GM21723 (cell line): ENCODE measurements around the gene ANXA7.
"Not testable (repeated sequence)": the region's sequence is repeated elsewhere in the genome, so short reads cannot be mapped to it uniquely, and the experiment has no call there.

Experiments used
- ATAC-seq: cut with Tn5 transposase; IDR thresholded peaks from one replicate; pipeline ENCODE4 v1.9.1; 2021; ENCODE audit warnings: mild to moderate bottlenecking, moderate library complexity; ENCODE audit not compliant: unreplicated experiment

ANXA7 gene

GRCh38 chr10:73408978-73409521 is 4.8 kb downstream of the ANXA7 start:
- ATAC-seq = no peak

DNA sequence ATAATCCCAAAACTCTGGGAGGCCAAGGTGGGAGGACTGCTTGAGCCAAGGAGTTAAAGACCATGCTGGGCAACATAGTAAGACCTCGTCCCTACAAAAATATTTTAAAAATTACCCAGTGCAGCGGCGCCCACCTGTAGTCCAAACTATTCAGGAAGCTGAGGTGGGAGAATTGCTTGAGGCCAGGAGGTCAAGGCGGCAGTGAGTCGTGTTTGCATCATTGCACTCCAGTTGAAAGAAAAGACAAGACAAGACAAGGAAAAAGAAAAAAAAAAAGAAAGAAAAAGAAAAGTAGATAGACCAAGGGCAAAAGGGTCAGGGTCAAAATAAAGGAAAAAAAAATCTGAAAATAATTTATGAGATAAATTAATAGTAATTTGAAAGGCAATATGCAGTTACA is 5.8 kb downstream of the ANXA7 start:
- no peak for ATAC-seq

- no peak for ATAC-seq
Measured at GRCh38 chr10:73407495-73407894, 6.4 kb downstream of the ANXA7 start.

DNA sequence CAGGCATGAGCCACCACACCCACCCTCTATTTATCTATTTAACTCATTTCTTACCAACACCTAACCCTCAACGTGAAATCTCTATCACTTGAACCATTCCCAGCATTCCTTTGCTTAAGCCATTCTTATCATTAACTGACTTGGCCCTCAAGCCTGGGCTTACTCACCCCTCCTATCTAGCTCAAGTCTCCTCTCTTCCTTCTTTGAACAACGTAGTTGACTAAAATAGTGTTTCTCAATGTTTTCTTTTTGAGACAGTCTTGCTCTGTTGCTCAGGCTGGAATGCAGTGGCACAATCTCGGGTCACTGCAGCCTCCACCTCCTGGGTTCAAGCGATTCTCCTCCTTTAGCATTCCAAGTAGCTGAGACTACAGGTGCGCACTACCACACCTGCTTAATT is 7.0 kb downstream of the ANXA7 start:
- ATAC-seq = no peak

DNA sequence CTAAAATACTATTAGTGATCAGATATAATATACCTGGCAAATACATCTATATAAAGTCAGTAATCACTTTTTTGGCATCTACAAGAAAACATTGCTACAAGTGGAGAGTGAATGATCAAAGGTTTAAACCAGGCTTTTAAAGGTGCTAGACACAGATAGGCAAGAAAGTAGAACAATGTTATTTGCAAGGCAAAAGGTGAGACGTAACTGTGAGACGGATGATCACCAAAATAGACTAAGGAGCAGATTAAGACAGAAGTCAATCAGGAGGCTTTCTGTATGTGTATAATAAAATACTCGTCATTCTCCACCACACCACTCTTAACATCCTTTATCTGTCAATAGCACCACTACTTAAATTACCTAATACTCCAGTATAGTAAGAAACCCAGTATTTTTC is 8.3 kb downstream of the ANXA7 start:
- no peak for ATAC-seq

- ATAC-seq = no peak
Measured at GRCh38 chr10:73404690-73405089, 9.2 kb downstream of the ANXA7 start.

GRCh38 chr10:73401636-73402035 is 12.2 kb downstream of the ANXA7 start:
- ATAC-seq = no peak

DNA sequence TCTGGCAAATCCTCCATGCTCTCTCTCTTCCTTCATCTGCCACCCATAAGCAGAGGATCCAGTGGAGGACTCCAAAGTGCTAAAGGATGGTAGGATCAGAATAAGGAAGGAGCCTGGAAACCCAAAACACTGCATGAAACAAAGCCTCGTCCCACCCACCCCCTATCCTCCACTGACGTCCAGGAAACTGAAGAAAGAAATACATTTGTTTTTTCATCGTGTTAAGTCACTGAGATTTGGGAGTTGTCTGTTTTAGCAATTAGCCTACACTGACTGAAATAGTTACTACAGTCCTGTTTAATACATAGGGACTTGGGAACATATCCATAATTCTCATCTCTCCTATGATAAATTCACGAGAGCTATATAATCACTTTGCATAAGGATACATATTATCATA is 14.8 kb downstream of the ANXA7 start:
- ATAC-seq = no peak

DNA sequence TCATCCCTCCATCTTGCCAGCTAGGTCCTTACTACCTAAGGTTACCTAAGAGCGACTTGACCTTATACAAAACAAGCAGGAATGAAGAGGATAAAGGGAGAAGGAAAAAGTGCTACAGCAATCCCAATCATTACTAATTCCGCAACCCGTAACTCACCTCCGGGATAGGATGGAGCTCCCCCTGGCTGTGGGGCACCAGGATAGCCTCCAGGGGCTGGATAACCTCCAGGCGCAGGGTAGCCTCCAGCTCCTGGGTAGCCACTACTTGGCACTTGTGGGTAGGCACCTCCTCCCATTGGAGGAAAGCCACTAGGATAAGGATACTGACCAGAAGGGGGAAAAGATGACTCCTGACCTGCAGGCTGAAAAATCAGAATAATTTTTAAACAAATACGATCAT is 15.8 kb downstream of the ANXA7 start:
- ATAC-seq = no peak

- not testable (repeated sequence) for ATAC-seq
Measured at GRCh38 chr10:73394325-73394724, 19.5 kb downstream of the ANXA7 start.

- ATAC-seq = no peak
Measured at GRCh38 chr10:73388228-73388627, 25.6 kb downstream of the ANXA7 start.

- no peak for ATAC-seq
Measured at GRCh38 chr10:73386583-73386982, 27.3 kb downstream of the ANXA7 start.

GRCh38 chr10:73379064-73379748 is 34.7 kb downstream of the ANXA7 start:
- no peak for ATAC-seq

GRCh38 chr10:73376679-73377078 is 37.2 kb downstream of the ANXA7 start:
- no peak for ATAC-seq

- no peak for ATAC-seq
Measured at GRCh38 chr10:73368238-73368637, 45.6 kb downstream of the ANXA7 start.

GRCh38 chr10:73366381-73367298 is 47.2 kb downstream of the ANXA7 start:
- ATAC-seq = no peak

GRCh38 chr10:73364964-73365363 is 48.9 kb downstream of the ANXA7 start:
- no peak for ATAC-seq

- ATAC-seq = no peak
Measured at GRCh38 chr10:73359492-73359891, 54.4 kb downstream of the ANXA7 start.

DNA sequence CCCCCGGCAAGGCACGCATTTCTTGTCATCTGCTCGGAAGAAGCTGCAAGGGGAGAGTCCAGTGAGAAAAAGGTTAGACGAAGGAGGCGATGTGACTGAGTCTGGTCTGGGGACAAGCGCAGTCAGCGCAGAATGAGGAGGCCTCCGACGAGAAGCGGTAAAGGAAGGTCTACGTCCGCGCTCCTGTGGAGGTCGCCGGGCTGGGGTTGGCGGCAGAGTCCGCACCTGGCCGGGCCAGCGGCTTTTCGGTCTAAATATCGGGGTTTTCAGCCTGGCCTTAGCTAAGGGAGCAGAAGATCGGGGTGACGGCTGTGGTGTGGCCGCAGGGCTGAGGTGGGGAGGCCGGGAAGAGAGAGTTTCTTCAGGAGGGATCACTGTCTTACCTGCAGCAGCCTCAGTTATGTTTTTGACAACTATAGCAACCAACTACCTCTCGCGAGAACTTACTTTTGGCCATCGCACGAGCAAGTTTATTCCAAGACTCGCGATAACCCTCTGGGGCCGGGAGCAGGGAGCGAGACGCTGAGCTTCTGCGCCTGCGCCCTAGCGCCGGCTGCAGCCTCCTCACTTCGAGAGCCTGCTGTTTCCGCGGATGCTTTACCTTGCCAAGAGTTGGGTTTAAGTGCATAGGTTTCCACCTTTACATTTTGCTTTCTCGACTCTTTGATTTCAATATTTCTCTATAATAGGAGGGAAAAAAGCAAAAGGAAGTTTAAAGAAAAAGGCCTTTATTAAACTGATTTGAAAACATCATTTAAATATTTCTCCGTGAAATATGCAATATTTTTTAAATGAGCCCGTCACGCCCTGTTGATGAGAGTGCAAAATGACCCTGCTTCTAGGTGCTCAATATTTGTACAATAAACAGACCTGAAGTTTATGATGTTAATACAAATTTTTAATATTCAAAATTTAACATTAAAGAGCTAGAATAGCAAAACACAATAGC is 55.3 kb downstream of the ANXA7 start, which contains the start of gene CFAP70:
Gene CFAP70, minus strand, starts transcription at position 534 of the 949 bp plus-strand sequence. CDS start 4,068 bp downstream, outside the sequence.
- ATAC-seq = peak; percentile 91

GRCh38 chr10:73357821-73358220 is 56.0 kb downstream of the ANXA7 start:
- ATAC-seq = no peak

DNA sequence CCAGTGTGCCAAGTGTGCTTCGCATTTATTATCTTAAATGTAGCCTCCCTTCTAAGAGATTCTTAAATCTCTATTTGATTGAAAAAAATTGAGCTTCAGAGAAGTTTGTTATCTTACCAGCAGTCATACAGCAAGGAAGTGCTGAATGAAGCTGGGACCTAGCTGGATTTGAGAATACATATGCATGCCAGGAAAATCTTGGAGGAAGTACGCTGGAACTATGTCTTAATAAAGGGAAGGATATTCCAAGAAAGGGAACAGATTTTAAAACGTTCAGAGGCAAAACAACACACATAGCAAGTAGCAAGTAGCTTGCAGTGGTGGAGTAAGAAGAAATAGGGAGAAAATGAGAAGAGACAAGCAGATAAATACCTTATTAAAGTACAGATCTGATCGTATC is 56.7 kb downstream of the ANXA7 start:
- ATAC-seq = no peak
